ENCODE results near the gene DNHD1.

The DNHD1 gene

DNA sequence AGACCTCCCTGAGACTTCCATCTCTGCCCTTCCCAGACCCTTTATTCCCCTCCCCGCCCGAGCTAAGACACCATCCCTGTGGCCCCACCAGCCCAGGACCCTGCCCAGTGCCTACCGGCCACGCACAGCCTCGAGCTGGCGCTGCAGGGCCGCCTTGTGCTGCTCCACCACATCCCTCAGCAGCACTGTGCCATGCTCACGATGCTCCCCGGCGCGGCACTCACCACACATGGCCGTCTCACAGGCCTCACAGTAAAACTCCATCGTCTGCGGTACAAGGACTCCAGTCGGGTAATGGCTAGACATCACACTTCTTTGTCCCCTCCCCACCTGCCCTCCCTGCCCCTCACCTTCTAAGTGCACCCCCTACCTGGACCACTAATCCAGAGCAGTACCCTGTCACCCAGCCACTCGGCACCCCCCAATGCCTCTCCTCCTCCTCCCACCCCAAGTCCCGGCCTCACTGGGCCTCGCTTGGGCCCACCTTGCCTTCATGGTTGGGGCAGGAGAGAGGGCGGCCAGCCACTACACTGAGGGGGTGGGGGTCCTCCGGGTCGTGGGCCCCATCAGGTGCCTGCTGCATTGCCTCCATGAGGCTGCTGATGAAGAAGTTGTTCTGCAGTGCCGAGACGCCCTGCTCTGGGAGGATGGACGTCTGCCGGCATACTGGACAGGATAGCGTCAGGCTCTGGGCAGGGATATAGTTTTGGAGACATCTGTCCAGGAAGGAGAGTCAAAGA, 39.3 kb upstream of the DNHD1 start:
- TF ChIP-seq, protein P1, sequence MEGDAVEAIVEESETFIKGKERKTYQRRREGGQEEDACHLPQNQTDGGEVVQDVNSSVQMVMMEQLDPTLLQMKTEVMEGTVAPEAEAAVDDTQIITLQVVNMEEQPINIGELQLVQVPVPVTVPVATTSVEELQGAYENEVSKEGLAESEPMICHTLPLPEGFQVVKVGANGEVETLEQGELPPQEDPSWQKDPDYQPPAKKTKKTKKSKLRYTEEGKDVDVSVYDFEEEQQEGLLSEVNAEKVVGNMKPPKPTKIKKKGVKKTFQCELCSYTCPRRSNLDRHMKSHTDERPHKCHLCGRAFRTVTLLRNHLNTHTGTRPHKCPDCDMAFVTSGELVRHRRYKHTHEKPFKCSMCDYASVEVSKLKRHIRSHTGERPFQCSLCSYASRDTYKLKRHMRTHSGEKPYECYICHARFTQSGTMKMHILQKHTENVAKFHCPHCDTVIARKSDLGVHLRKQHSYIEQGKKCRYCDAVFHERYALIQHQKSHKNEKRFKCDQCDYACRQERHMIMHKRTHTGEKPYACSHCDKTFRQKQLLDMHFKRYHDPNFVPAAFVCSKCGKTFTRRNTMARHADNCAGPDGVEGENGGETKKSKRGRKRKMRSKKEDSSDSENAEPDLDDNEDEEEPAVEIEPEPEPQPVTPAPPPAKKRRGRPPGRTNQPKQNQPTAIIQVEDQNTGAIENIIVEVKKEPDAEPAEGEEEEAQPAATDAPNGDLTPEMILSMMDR (IDR thresholded peaks at IDR 0.05) = no peak
- no peak overlapping the region for H3K4me3 ChIP-seq
- no peak for DNase-seq (ENCODE audit: low spot score)
- no peak overlapping the region for H3K27ac ChIP-seq

DNA sequence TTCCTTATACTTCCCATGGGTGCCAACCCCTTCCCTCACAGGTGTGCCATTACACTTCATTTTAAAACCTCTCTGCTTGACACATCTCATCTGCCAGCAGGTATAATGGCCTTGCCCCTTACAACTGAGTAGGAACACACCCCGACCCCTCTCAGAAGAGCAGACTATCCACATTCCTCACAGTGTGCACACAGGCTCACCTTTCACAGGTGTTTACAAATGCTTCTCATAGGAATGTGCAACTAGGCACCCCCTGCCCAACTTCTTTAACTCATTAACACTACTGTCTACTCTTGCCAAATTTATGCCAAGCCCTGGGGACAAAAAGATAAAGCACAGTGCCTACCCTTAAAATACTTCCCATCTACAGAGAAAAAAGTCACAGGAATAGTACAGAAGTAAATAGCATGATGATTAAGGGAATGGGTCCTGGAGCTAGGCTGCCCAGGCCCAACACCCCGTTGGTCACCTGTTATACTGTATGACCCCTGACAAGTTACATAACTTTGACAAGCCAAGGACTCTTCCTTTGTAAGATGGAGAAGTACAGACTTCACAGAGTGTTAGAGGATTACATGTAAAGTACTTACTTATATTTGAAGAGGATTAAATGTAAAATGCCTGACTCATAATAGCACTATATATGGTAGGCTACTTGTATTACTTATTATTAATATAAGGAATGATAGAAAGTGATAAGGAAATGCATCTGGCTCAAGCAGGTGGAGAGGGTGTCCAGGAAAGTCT, 38.6 kb upstream of the DNHD1 start:
- TF ChIP-seq, protein P1 (IDR thresholded peaks at IDR 0.05) = no peak
- H3K4me3 ChIP-seq = no peak overlapping the region
- no peak for DNase-seq (ENCODE audit: low spot score)
- H3K27ac ChIP-seq = no peak overlapping the region

DNA sequence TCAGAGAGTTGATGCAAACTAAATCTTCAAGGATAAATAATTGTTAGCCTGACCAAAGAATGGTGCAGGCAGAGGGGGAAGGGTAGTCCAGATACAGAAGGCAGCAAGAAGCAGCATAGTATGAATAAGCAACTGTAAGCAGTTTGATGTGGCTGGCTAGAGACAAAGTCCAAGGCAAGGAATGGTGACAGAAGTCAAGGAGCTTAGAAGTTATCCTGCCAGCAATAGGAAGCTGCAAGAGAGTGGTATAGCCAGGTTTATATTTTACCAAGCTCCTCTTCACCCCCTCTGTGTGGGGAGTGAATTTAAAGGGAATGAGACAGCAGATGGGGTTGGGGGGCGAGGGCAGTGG, 38.0 kb upstream of the DNHD1 start:
- DNase-seq (ENCODE audit: low spot score) = no peak
- H3K4me3 ChIP-seq = no peak overlapping the region
- no peak overlapping the region for H3K27ac ChIP-seq
- TF ChIP-seq, protein P1 (IDR thresholded peaks at IDR 0.05) = no peak

DNA sequence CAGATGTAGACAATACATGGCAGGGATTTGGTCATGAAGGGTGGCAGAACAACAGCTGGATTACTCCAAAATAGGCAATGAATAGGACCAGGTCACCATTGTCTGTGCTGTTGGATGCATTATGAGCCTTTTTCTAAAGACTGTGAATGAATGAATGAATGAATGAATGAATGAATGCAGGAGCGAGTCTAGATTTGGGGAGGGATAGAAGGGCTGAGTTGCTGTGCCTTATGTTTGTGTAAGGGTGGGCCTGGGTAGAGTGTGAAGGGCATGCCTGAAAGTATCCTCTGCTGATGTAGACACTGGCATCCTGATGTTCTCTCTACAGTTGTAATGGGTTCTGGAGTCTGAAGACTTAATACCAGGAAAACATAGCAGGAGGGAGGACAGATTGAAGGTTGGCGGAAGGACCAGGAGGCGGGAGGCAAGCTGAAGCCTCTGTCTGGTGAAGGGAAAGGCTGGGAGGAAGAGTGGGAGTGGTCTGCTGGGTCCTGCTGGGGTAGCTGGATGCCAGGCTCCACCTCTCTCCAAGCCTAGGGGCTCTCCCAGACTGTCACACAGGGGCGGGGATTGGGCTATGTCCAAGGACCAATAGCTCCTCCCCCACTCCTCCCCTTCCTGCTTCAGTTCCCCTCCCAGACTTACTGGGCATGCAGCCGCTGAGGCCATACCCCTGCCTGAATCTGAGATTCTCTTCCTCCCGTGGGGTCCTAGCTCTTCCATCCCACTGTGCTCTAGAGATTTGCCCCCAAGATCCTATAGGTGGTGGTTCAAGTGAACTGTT, 28.2 kb upstream of the DNHD1 start:
- DNase-seq (ENCODE audit: low spot score) = peak; percentile 92
- peak overlapping the region; percentile 23 for H3K4me3 ChIP-seq
- TF ChIP-seq, protein P1 (IDR thresholded peaks at IDR 0.05) = no peak
- peak overlapping the region; percentile 40 to 80 for H3K27ac ChIP-seq

DNA sequence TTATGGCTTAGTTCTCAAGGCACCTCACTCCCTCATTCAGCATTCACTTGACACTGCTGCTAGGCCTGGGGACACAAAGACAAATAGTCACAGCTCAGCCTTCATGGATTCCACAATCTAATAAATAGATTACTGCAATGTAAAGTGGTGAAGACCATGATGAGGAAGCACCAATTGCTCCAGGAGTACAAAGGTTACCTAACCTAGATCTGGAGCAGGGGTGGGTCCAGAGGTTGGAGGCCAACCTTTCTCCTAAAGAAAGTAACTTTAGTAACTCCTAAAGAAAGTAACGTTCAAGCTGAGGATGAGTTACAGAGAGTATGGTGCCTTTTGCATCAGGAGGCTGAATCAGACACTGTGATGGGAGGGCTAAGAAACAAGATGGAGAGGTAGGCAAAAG, 27.5 kb upstream of the DNHD1 start:
- peak overlapping the region; percentile 23 for H3K4me3 ChIP-seq
- DNase-seq (ENCODE audit: low spot score) = no peak
- H3K27ac ChIP-seq = peak overlapping the region; percentile 40 to 80
- TF ChIP-seq, protein P1 (IDR thresholded peaks at IDR 0.05) = no peak

DNA sequence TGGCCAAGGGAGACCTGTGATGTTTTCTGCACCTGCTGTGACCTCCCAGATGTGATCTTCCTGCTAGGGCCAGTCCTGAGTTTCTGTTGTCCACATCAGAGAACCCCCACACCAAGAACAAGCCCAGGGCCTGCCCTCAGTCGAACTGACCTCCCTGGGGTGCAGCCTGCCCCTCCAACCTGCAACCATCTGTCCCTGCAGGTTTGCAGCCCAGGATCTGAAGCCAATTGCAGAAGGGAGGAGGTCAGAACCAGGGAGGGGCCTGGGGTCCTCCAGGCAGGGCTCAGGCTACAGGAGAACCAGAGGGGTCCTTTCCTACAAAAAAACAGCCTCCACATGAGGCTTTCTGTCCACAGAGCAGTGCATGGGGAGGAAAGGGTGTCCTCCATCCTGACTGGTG, 24.1 kb upstream of the DNHD1 start:
- Histone ChIP-seq H3K4me3 (peak overlapping the region; percentile 99), H3K27ac (peak overlapping the region in 1 of 2 donors; percentile 98)
- TF ChIP-seq, protein P1 (IDR thresholded peaks at IDR 0.05) = no peak
- no peak for DNase-seq (ENCODE audit: low spot score)

All from coronary artery (tissue), 2 donors.